Activated CD8-positive, alpha-beta memory T cell treated with anti-CD3 and anti-CD28 coated beads, Interleukin-2, amount 10 ng/mL, durations not matched to agents 7 days and 5 days (primary cell): ENCODE results near the gene ADAMTS17. TPM values are rescaled to one million over a fixed set of nuclear protein-coding genes. Genes with fewer than 3 reads are reported as not detected.

ENCODE experiments used
- ATAC-seq: fragments of 150-1000 bp; cut with Tn5 transposase; one replicate; pipeline ENCODE4 v1.10.0; 2021; ENCODE audit warnings: moderate library complexity
- CTCF ChIA-PET: fragments of 350-600 bp; sonication (Branson Sonifier 250); formaldehyde crosslinking; loops from one replicate; lab custom pipeline; 2021; ENCODE audit warnings: antibody characterized with exemption; lab: Charles Lee
- DNase-seq: peaks from one replicate; pipeline ENCODE4 v3.0.0-alpha.2; 2020
- H3K27ac Mint-ChIP-seq: one replicate; pipeline ENCODE4 v1.8.0; 2021; ENCODE audit warnings: mild to moderate bottlenecking, mixed read lengths
- H3K27me3 Mint-ChIP-seq: one replicate; pipeline ENCODE4 v1.8.0; 2021; ENCODE audit warnings: mixed read lengths
- H3K36me3 Mint-ChIP-seq: one replicate; pipeline ENCODE4 v1.8.0; 2021; ENCODE audit warnings: mild to moderate bottlenecking, mixed read lengths
- H3K4me1 Mint-ChIP-seq: one replicate; pipeline ENCODE4 v1.8.0; 2021; ENCODE audit warnings: mixed read lengths
- H3K4me3 Mint-ChIP-seq: one replicate; pipeline ENCODE4 v1.8.0; 2021; ENCODE audit warnings: mild to moderate bottlenecking, moderate library complexity, mixed read lengths
- H3K9me3 Mint-ChIP-seq: one replicate; pipeline ENCODE4 v1.8.0; 2022; ENCODE audit warnings: low read depth, mixed read lengths
- total RNA-seq, 2 experiments: library from RNA; stranded (reverse); gene quantifications; one replicate each; pipeline ENCODE4 v1.2.3, GENCODE V29; 2021

ADAMTS17 gene
- total RNA-seq, 2 experiments from 2014 or later: 1.6 to 1.9 TPM

GRCh38 chr15:100037901-100038300 lies 303.9 kb downstream of the ADAMTS17 start:
- no peak overlapping the region for H3K27ac Mint-ChIP-seq
- peaks cover under 1% of the 10 kb centered on the region for H3K4me1 Mint-ChIP-seq
- no peaks in the 10 kb centered on the region for H3K36me3 Mint-ChIP-seq
- no peaks in the 10 kb centered on the region for H3K27me3 Mint-ChIP-seq
- H3K4me3 Mint-ChIP-seq: no peak overlapping the region
- ATAC-seq (no peak), DNase-seq (no peak)
- no peaks in the 10 kb centered on the region for H3K9me3 Mint-ChIP-seq
- CTCF ChIA-PET: no interaction called here

- no peaks in the 10 kb centered on the region for H3K4me1 Mint-ChIP-seq
- DNase-seq: no peak
- CTCF ChIA-PET: no interaction called here
- H3K9me3 Mint-ChIP-seq: no peaks in the 10 kb centered on the region
- H3K27me3 Mint-ChIP-seq: no peaks in the 10 kb centered on the region
- no peak for ATAC-seq
- H3K27ac Mint-ChIP-seq: no peak overlapping the region
- no peaks in the 10 kb centered on the region for H3K36me3 Mint-ChIP-seq
- H3K4me3 Mint-ChIP-seq: no peak overlapping the region
These were observed 305.8 kb downstream of the ADAMTS17 start for GRCh38 chr15:100036015-100036414.

DNA sequence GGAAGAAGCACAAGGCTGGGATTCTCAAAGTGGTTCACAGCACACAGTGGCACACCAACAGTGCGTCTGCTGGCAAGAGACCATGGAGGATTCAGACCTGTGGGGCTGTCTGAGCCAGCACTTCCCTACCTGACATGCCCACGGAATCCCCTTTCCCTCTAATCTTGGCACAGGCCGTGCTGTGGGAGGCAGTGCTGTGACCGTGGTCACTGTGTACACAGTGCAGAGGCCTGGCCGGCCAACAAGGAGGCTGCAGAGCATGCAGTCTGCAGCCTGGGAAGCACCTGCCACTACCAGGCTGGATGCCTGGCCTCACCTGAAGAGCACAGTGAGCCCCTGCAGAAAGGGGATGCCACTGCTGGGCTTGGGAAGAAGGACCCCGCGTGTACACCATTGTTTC lies 307.6 kb downstream of the ADAMTS17 start:
- H3K27me3 Mint-ChIP-seq: no peaks in the 10 kb centered on the region
- no peak overlapping the region for H3K4me3 Mint-ChIP-seq
- H3K36me3 Mint-ChIP-seq: no peaks in the 10 kb centered on the region
- H3K4me1 Mint-ChIP-seq: no peaks in the 10 kb centered on the region
- H3K9me3 Mint-ChIP-seq: peaks cover under 1% of the 10 kb centered on the region
- DNase-seq (no peak), ATAC-seq (no peak)
- CTCF ChIA-PET: no interaction called here
- H3K27ac Mint-ChIP-seq: no peak overlapping the region

DNA sequence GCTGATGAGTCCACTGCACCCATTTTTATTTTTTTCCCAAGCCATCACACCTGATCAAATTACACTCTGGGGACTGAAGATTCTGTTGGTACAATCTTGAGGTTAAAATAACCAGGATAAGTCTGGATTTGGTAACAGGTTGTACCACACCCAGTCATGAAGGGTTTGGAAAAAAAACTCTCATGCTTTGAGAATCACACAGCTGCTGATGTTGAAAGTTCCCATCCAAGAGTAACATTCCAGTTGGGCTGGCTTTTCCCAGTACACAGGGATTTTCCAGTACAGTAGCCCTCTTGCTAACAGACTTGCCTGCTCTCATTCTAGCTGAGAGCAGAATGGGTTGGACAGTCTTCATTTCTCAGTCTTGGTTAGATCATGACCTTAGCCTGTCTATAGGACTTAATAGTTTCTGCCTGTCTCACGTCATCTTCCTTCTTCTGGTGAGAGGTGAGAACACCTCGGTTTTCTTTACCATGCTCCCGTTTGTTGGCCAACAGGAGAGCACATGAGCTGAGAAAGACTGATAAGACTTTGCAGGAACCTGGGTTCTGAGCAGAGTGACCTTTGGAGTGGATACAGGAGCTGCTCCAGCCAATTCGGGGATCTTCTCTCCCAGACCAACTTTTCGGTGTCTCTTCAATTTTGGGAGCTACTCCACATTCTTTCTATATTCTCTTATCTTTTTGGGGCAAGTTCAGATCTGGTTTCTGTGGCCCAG lies 308.5 kb downstream of the ADAMTS17 start:
- CTCF ChIA-PET: no interaction called here
- Mint-ChIP-seq H3K4me1 (no peaks in the 10 kb centered on the region), H3K4me3 (no peak overlapping the region), H3K27me3 (no peaks in the 10 kb centered on the region), H3K9me3 (peaks cover 8% of the 10 kb centered on the region), H3K27ac (no peak overlapping the region), H3K36me3 (no peaks in the 10 kb centered on the region)
- DNase-seq: no peak
- ATAC-seq: no peak

DNA sequence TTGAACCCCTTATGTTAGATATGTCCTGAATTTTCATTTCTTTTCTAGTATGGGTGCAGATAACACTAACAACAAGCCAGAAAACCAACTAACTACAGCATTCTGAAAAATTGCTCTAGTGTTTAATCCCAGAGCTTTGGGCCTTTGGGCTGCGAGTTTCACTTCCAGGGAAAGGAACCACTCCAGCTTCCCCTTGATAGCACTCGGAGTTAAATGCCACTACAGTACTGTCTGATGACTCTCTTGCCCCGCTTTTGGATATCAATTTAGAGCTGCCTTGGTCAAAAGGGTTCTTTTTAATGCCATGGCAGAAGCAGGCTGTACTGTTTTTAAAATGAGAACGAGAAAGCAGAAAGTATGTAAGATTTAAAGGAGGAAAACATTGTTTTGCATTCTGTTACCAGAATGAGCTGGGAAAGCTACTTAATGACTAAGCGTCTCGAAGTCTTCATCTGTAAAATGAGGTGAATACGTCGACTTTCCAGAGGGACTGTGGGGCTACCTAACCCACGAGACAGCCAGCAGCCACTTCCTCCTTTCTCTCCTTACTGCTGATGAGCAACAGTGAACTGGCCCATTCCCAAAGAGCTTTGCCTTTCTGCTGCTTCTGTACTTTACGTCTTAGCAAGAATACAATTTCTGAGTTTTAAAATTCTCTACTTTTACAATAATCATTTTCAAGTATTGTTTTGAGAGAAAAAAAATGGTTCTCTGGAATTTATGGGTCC lies 309.3 kb downstream of the ADAMTS17 start:
- Mint-ChIP-seq H3K36me3 (no peaks in the 10 kb centered on the region), H3K9me3 (peaks cover 13% of the 10 kb centered on the region), H3K4me1 (no peaks in the 10 kb centered on the region), H3K4me3 (no peak overlapping the region), H3K27ac (no peak overlapping the region), H3K27me3 (no peaks in the 10 kb centered on the region)
- DNase-seq: no peak
- CTCF ChIA-PET: interaction anchor here (0.5 to 0.6 kb wide), 2 partner anchors 975 to 1400 kb away, joined by 3 read pairs; no protein-coding TSS in a partner anchor
- ATAC-seq: no peak

- no peak overlapping the region for H3K27ac Mint-ChIP-seq
- DNase-seq (no peak), ATAC-seq (no peak)
- H3K4me1 Mint-ChIP-seq: no peaks in the 10 kb centered on the region
- CTCF ChIA-PET: interaction anchor here (0.5 kb wide), 1 partner anchor 976 kb away, joined by 3 read pairs; no protein-coding TSS in a partner anchor
- H3K27me3 Mint-ChIP-seq: no peaks in the 10 kb centered on the region
- H3K9me3 Mint-ChIP-seq: peaks cover 16% of the 10 kb centered on the region
- no peak overlapping the region for H3K4me3 Mint-ChIP-seq
- no peaks in the 10 kb centered on the region for H3K36me3 Mint-ChIP-seq
These were observed 310.0 kb downstream of the ADAMTS17 start for GRCh38 chr15:100031665-100032357.

DNA sequence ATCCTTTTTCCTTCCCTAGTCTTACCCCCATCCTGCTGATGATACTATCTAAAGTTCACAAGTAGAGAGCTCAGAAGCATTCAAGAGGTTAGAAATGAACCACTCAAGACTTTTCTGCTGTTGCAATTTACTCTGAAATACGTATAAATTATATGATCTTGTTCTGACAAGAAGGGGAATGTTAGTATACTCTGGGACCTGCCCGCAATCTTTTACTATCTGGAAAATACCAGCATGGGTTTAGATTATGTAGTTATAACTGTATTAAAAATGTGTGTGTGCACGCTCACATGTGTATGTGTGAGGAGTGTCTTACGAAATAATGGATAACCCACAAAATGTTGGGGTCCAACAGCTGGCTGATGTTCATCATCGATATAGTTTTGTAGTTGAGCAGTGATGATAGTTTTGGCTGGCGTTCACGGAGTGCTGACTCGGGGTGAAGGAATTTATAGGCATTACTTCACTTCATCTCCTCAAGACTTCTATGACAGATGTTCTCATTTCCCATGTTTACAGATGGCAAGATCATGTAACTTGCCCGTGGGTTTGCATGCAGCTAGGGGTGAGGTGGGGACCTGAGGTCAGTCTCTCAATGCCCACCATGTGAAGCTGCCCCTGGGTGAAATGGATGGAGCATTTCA lies 311.1 kb downstream of the ADAMTS17 start:
- H3K9me3 Mint-ChIP-seq: peaks cover 16% of the 10 kb centered on the region
- CTCF ChIA-PET: no interaction called here

DNA sequence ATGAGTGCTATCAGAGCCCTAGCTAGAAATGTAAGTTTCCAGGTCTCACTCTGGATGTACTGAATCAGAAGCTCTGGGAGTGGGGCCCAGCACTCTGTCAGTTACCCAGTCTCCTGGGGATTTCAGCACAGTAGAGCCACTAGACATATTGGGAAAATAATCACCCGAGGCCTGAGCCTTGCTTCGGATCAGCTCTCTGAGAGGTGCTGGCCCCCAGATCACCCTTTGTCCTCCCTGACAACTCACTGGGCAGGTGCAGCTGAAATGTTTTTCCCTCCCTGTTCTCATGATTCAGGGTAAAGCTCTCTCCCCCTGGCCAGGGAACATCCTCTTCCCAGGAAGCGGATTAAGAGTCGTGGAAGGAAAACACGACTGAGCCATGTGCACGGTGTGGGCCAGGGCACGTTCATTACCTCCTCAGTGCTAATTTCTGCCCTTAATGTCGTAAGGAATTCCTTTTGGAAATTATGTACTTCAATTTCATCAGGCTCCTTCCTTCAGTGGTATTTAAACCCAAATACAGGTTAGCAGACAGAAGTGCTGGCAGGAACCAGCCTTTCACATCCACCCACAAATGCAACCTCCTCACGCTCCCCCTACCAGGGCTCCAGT lies 311.8 kb downstream of the ADAMTS17 start:
- Mint-ChIP-seq H3K27me3 (no peaks in the 10 kb centered on the region), H3K4me3 (no peak overlapping the region), H3K36me3 (no peaks in the 10 kb centered on the region), H3K27ac (no peak overlapping the region), H3K9me3 (peaks cover 16% of the 10 kb centered on the region), H3K4me1 (no peaks in the 10 kb centered on the region)
- CTCF ChIA-PET: no interaction called here
- no peak for DNase-seq
- no peak for ATAC-seq

More for the DNA sequence above, 311.1 kb downstream of the ADAMTS17 start:
- Mint-ChIP-seq H3K36me3 (no peaks in the 10 kb centered on the region), H3K27ac (no peak overlapping the region), H3K27me3 (no peaks in the 10 kb centered on the region), H3K4me3 (no peak overlapping the region), H3K4me1 (no peaks in the 10 kb centered on the region)
- DNase-seq (no peak), ATAC-seq (no peak)

- CTCF ChIA-PET: no interaction called here
- H3K27ac Mint-ChIP-seq: no peak overlapping the region
These were observed 312.7 kb downstream of the ADAMTS17 start for GRCh38 chr15:100029045-100029444.

GRCh38 chr15:100026041-100026440 lies 315.7 kb downstream of the ADAMTS17 start:
- no peak for ATAC-seq
- H3K4me1 Mint-ChIP-seq: no peaks in the 10 kb centered on the region
- no peaks in the 10 kb centered on the region for H3K36me3 Mint-ChIP-seq
- CTCF ChIA-PET: no interaction called here
- no peak overlapping the region for H3K4me3 Mint-ChIP-seq
- DNase-seq: no peak
- H3K9me3 Mint-ChIP-seq: peaks cover 16% of the 10 kb centered on the region
- H3K27ac Mint-ChIP-seq: no peak overlapping the region
- no peaks in the 10 kb centered on the region for H3K27me3 Mint-ChIP-seq

More at GRCh38 chr15:100029045-100029444, 312.7 kb downstream of the ADAMTS17 start:
- DNase-seq (no peak), ATAC-seq (no peak)
- Mint-ChIP-seq H3K27me3 (no peaks in the 10 kb centered on the region), H3K36me3 (no peaks in the 10 kb centered on the region), H3K4me3 (no peak overlapping the region), H3K9me3 (peaks cover 16% of the 10 kb centered on the region), H3K4me1 (no peaks in the 10 kb centered on the region)

DNA sequence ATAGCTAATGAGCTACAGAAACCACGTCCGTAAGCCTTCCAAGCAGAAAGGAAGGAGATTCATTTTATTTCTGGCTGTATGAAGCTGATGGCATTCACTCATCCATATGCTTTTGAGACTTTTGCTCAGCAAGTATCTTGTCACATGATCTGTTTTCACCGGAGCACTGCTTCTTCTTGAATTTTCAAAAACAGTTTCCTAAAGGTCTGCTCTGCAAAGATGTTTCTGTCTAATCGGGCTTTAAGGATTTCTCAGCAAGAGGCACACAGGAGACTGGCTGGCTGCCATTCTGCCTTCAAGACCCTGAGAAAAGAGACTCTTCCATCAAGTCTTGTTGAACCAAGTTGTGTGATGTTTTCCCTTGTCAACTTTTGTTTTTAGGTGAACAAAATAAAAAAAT lies 319.0 kb downstream of the ADAMTS17 start:
- Mint-ChIP-seq H3K9me3 (peaks cover 5% of the 10 kb centered on the region), H3K4me1 (no peaks in the 10 kb centered on the region), H3K27ac (no peak overlapping the region), H3K27me3 (no peaks in the 10 kb centered on the region), H3K4me3 (no peak overlapping the region), H3K36me3 (no peaks in the 10 kb centered on the region)
- DNase-seq: no peak
- CTCF ChIA-PET: no interaction called here
- no peak for ATAC-seq

DNA sequence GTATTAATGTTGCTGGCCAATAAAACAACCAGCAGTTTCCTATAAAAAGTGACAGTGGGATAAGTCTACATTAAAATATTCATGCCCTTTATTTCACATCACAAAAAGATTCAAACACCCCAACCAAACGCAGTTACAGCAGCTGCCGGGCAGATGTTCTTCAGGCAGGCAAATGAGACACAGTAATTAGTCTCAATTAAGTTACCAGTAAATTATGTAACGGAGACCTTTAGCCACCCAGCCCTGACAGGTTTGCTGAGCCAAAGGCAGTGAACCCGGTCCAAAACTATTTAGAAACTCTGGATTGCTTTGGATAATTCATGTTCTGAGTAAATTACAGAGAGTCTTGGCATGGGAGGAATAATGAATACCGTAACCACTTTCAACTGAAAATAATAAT lies 319.4 kb downstream of the ADAMTS17 start:
- no peak for DNase-seq
- H3K36me3 Mint-ChIP-seq: no peaks in the 10 kb centered on the region
- no peaks in the 10 kb centered on the region for H3K27me3 Mint-ChIP-seq
- CTCF ChIA-PET: no interaction called here
- peaks cover 2% of the 10 kb centered on the region for H3K9me3 Mint-ChIP-seq
- no peak for ATAC-seq
- H3K4me1 Mint-ChIP-seq: no peaks in the 10 kb centered on the region
- no peak overlapping the region for H3K27ac Mint-ChIP-seq
- no peak overlapping the region for H3K4me3 Mint-ChIP-seq

DNA sequence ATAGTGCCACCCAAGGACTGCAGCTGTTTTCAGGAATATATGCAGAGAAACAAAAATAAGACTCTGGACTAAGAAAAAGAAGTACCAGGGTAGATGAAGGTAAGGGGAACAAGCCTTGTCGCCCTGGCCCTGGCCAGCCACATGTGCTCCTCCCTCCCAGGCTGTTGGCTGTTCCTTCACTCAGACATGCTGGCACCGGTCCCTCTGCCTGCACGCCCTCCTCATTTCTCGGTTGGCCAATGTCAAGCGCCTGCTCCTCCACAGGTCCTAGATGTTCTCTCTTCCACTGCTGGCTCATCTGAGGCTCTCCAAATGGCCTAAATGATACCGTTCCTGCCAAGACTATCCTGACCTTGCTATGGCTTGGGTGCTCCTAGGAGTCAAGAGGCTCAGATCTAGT lies 320.1 kb downstream of the ADAMTS17 start:
- CTCF ChIA-PET: no interaction called here
- no peaks in the 10 kb centered on the region for H3K36me3 Mint-ChIP-seq
- ATAC-seq: no peak

More for the DNA sequence above, 320.1 kb downstream of the ADAMTS17 start:
- no peak for DNase-seq
- Mint-ChIP-seq H3K27me3 (no peaks in the 10 kb centered on the region), H3K27ac (no peak overlapping the region), H3K4me1 (no peaks in the 10 kb centered on the region), H3K4me3 (no peak overlapping the region), H3K9me3 (no peaks in the 10 kb centered on the region)
